HG03060 (cell line): ENCODE data around the gene WWTR1.
A peak's percentile ranks its signal among the peaks of the same experiment; 100 is the strongest.

Experiments used
- ATAC-seq: cut with Tn5 transposase; IDR thresholded peaks from one replicate; pipeline ENCODE4 v1.9.1; 2021; ENCODE audit warnings: low read depth, moderate number of reproducible peaks; ENCODE audit not compliant: unreplicated experiment

Gene WWTR1

DNA sequence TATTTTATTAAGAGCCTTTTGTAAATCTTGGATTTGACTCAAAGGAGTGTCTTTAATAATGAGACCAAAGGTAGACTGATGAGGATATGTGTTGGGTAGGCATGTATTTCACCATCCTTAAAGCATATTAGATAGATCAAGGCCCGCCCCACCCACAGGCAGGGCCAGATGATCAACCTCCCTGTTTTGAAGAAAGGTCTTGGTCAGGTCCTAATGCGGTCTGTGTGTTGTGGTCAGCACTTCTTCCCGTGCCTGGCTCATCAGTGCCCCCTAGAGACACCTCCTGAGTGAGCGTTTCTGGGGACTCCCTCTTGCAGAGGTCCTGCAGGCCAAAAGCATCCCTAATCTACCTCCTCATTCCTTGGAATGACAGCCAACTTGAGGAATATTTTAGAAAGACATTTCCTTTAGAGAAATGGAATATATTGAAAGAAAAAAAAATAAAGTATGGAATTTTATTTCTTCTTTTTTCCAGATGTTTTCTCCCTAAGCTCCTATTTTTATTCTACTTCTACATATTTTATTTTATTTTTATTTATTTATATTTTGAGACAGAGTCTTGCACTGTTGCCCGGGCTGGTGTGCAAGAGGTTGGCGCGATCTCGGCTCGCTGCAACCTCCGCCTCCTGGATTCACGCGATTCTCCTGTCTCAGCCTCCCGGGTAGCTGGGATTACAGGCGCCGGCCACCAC lies 177.4 kb downstream of the WWTR1 start:
- ATAC-seq, result peak; percentile 71

DNA sequence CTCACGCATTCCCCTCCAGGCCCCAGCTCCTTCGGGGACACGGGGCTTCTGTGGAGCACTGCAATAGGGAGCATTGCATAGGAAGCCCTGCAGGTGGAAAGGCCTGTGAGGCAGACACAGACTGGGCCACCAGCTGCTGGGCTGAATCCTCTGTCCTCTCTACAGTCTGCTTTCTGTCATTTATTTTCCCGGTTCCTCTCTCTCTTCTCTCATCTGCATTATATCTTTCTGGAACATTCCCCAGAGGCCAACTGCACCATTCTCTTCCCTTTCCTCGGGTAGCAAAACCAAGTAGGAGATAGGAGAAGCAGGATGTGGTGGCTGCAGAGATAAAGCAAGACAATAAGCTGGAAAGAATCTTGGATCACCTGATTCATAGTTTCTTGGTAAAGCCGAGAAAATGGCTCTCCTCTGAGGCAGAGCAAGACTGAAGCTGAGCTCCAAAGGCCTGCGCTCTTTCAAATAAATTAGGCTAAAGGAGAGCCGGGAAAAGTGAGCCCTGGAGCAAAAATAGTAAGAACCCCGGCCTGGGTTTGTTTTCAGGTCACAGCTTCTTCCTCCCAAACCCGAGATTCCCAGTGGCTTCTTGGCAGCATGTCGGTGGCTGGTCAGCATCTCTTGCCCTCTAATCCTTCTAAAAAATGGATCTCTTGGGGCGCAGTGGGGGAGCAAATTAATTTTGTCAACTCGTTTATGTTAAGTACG lies 178.1 kb downstream of the WWTR1 start:
- ATAC-seq, result no peak

DNA sequence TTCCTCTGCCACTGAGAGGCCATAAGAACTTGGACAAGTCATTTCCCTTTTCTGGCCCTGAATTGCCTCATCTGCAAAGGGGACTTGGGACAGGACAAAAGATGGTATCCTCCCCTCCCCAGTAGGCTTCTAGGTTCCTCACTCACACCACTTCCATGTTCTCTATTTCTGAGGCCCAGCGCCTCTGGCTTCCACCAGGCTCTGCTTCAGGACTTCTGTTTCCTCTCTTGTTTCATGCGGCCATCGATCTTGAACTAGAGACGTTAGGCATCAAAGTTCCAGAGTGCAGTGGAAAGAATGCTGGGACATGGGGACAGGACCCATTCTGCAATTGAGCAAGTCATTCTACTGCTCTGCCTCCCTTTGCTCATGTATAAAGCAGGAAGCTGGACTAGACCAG lies 181.6 kb downstream of the WWTR1 start:
- ATAC-seq, result no peak

DNA sequence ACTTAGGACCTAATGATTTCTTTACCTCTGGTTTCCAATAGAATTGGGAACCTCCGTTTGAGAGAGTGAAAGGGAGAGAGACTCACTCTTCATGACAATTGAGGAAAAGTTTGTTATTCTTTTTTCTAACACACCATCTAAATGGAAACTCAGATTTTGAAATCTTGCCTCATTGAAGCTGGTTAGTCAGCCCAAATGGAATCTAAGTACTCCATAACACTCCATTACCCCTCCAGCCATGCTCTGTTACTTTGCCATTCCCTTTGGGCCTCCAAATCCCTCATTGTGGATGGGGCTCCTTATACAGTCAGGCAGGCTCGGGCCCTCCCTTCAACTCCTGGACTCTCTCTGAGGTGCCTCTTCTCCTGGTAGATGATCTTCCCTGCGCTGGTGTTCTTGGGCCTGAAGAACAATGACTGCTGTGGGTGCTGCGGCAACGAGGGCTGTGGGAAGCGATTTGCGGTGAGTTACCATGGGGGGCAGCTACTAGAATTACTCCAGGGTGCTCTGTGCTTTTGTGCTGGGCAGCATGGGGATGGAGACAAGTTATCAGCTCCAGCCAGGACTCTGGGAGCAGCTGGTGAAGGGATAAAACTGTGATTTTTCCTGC lies 182.3 kb downstream of the WWTR1 start:
- ATAC-seq, result no peak

DNA sequence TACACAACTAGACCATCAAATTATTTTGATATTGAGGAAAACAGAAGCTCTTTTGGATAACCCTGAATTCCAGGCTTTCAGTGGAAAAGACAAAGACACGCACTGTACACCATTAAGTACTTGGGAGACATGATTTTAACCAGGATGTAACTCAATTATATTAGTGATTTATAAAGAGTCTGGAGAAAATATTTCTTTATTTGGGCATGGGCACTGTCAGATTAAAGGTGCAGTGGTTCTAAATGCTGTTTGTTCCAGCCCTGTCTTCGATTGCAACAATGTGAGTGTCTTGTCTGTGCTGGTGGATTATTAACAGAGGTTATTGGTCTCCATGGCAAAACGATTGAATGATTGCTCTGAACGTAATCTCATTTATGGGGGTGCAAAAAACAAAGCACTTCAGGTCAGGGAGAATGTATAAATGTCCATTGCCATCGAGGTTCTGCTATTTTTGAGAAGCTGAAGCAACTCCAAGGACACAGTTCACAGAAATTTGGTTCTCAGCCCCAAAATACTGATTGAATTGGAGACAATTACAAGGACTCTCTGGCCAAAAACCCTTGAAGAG lies 183.5 kb downstream of the WWTR1 start, which contains the start of gene TM4SF4:
Gene TM4SF4, plus strand, starts transcription at position 448 of the 568 bp plus-strand sequence. CDS start 181 bp downstream, outside the sequence.
- no peak for ATAC-seq

DNA sequence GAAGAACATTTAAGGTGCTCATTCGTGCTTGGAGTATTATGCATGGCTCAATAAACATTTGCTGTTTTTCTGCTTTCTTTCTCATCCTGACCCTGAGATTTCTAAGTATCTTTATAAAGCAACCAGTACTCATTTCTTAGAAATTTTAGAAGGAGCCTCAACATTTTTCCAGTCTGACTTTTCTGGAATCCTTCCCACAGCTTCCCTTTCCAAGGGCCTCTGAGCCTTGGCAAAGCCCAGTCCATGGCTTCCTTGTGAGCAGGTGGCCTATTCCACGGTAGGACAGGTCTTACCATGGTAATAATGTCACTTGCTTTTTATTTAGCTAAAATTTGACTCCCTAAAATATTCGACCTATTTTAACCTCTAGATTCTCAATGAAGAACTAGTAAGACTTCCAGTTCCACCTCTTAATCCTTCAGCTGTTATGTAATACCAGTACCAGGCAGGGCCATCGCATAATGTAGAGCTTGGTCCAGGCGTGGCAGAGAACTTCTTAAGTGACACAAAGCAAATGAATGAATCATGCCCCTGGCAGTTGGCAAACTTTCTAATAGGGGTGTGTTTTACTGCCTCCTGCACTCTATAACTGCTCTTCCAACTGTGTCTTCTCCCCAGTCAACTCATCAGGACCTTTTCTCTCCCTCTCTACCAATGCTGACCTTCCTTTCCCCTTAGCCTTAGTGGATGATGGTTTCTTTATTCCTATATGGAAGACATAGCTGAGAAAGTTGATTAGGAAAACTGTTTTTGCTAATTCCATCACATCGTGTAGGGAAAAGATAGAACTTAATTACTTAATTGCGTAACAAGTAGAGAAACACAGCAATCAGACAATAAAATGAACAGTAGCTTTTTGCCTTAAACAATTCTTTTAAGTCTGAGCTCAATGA lies 184.2 kb downstream of the WWTR1 start:
- no peak for ATAC-seq

DNA sequence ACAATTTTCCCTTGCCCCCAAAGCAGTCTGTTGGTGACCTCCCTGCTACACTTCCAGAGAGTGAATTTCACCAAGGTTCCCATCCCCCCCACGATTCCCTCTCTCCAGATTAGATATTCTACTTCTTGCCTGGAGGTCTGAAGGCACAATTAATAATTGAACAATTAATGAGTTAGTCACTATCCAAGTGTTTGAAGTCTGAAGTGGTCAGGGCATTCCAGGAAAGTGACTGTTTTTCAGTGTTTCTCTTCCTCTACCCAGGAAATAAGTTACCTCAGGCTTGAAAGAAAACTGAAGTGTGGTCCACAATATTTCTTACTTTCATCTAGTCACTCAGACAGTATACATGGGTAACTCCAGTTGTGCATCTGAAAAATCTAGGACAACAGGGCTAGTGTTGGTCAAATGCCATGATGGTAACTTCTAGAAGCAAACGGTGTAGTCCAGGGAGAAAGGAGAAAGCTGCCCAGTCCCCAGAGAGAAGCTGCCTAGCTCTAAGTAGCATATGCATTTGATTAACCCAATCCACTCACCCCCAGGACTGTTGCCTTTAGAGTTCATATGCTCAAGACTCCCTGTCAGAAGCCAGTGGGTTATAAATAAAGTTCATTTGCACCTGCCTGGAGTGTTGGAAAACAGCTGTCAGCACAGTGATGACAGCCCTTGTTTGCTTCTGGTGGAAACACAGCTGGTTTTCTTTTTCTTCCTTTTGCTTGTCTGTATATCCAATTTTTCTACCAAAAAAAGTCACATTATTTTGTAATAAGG lies 185.6 kb downstream of the WWTR1 start:
- no peak for ATAC-seq

DNA sequence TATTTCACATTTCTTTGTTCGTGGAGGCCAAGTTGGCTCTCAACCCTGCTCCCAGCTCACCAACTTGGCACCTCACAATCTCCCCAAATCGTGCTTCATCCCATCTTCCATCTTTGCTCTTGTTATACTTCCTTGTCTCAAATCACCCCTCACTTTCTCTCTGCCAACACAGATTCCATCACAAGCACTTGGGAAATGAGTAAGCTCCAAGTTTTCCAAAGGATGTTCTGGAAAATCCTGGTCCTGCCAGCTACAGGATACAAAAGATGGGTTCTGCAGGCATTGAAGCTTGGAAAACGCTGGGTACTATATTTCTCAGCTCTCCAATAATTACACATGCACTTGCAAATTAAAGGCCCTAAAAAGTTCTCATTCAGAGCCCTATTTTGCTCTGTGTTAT lies 187.4 kb downstream of the WWTR1 start:
- no peak for ATAC-seq

DNA sequence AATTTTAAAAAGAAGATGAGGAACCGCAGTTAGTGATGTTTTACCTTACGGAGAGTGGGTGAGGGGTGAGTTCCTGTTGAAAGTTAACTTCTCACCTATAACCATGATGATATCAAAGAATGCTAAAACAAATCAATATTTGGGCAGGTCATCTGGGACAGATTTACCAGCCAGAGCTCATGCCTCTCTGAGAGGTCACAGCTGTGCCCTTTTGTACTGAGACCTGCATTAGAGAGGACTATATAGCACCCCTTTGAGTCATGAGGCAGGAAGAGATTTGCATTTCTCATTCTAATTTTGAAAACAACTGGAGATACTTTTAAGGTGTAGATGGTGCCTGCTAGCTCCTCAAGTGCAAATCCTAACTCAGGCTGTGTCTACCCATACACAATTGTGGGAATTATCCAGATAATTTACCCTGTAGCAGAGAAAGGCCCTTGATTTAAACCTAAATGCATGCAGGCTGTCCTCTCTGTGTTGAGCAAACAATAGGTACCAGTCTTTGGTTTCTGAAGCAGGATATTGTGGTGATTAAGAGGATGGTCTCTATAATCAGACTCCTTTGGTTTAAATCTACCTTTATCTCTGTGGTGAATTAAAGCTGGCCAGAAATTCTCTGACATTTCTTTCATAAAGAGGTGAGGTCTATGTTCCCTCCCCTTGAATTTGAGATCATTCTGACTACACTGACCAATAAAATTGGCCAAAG lies 189.2 kb downstream of the WWTR1 start:
- ATAC-seq, result peak; percentile 94
